Heart left ventricle (tissue), 16 donors: ENCODE data around the gene RBM23. TPM values are rescaled to one million over a fixed set of nuclear protein-coding genes. Genes with fewer than 3 reads are reported as not detected.

ENCODE experiments used
- ATAC-seq, 4 donors: fragments of 200-7000 bp; cut with Tn5 transposase; one replicate each; pipeline ENCODE4 v1.9.1; 2020 to 2022; ENCODE audit warnings: moderate library complexity in 4 of 4, mild to moderate bottlenecking in 3 of 4, moderate number of reproducible peaks in 1 of 4
- DNase-seq, 5 donors: peaks; one replicate each; pipeline ENCODE4 v3.0.0-alpha.2; 2020
- H3K27ac ChIP-seq, 12 donors: fragments of 200-600 bp; sonication (generic) in 4 of 12; one replicate each; pipeline versions ENCODE4 v1.5.0 to v1.8.0; 2016 to 2022; ENCODE audit warnings: mild to moderate bottlenecking in 2 of 12
- H3K27me3 ChIP-seq, 9 donors: fragments of 200-600 bp; sonication (generic) in 2 of 9; one replicate each; pipeline versions ENCODE4 v1.5.1 to v1.8.0; 2016 to 2022; ENCODE audit warnings: mild to moderate bottlenecking in 3 of 9
- H3K36me3 ChIP-seq, 9 donors: fragments of 200-600 bp; sonication (generic) in 2 of 9; one replicate each; pipeline versions ENCODE4 v1.5.0 to v1.8.0; 2018 to 2022; ENCODE audit warnings: mild to moderate bottlenecking in 2 of 9
- H3K4me1 ChIP-seq, 12 donors: fragments of 200-600 bp; sonication (generic) in 4 of 12; one replicate each; pipeline versions ENCODE4 v1.5.0 to v1.8.0; 2016 to 2022; ENCODE audit warnings: mild to moderate bottlenecking in 3 of 12
- H3K4me3 ChIP-seq, 12 donors: fragments of 200-600 bp; sonication (generic) in 4 of 12; one replicate each; pipeline versions ENCODE4 v1.5.0 to v1.8.0; 2017 to 2022; ENCODE audit warnings: mild to moderate bottlenecking in 9 of 12, moderate library complexity in 4 of 12
- H3K9me3 ChIP-seq, 12 donors: fragments of 200-600 bp; sonication (generic) in 4 of 12; one replicate each; pipeline versions ENCODE4 v1.5.0 to v1.8.0; 2016 to 2022; ENCODE audit warnings: mild to moderate bottlenecking in 1 of 12
- POLR2A ChIP-seq, 2 donors: fragments of 450-650 bp; IDR thresholded peaks; one replicate each; pipeline ENCODE4 v1.6.1; 2017; ENCODE audit warnings: antibody characterized with exemption in 2 of 2, mild to moderate bottlenecking in 2 of 2, moderate library complexity in 2 of 2
- whole genome bisulfite sequencing, 4 donors: extraction: QIAGEN DNeasy Blood & Tissue Kit in 2 of 4; methylation state at CpG; one replicate each; pipeline versions ENCODE4 v1.1.5 to v1.1.7; 2013 to 2018; 5-methylcytosine and 5-hydroxymethylcytosine counted together
- intact Hi-C, 10 donors: fragments of 100-400 bp; cut with DNase I; formaldehyde crosslinking; loops; one replicate each; pipeline versions ENCODE4 v1.11.1 to v1.14.2; 2022
- polyA plus RNA-seq, 2 donors: library from polyadenylated mRNA; stranded (reverse); fragments of 200-250 nt; gene quantifications; one replicate each; pipeline ENCODE4 v1.2.3, GENCODE V29; 2013
- total RNA-seq, 9 donors: library from RNA; depleted of rRNA in 2 of 9; stranded (reverse); fragments of >200 nt in 2 of 9; fragmentation: NEBNext Ultra II Directional in 3 of 9; extraction: Animal tissue kit (Norgen Biotek cat#: 25700) in 3 of 9; gene quantifications; one replicate each; pipeline versions ENCODE4 v1.1.0 to v1.2.4, GENCODE V29; 2016 to 2023
- TF ChIP-seq, protein P1 (sequence below), 12 donors: fragments of 200-600 bp; sonication (generic) in 4 of 12; IDR thresholded peaks; one replicate each; pipeline versions ENCODE4 v1.5.0 to v1.8.0; 2018 to 2022; ENCODE audit warnings: antibody characterized with exemption in 12 of 12, mild to moderate bottlenecking in 5 of 12
- donor health status: ischemic (EF 13 %, LVEDD 7.1; RV severe dilation, severe dysfunction).
- donor health status: healthy with polysubstance abuse.
- donor health status: DM: no; HTN: yes; CAD: no.
- donor health status: DM: no; HTN: no; CAD: no.
- donor health status: ischemic (EF 25% LVEDD 6.9; RV normal size, moderate dysfunction).
- donor health status: ischemic (EF 25% LVEDD 5.7; RV mildly dilated, moderate dysfunction).
- donor health status: healthy.
- donor health status: DM: yes; HTN: yes; CAD: no.
- donor health status: ischemic (EF 35%, LVEDD 5.7; RV mildly dilated, moderate dysfunction).
- donor health status: nonischemic (EF 11% LVEDD 7.7; RV severe dilation, severe dysfunction).
- donor health status: DM: yes; HTN: yes; CAD: no.
- donor health status: PGD.
- donor health status: ischemic (EF 29% LVEDD 5.4; RV normal size, mild dysfunction).
- donor health status: nonischemic (EF 23%, LVEDD 6.1; RV moderate dilation, normal function).

Gene RBM23
- total and polyA plus RNA-seq, 11 donors, result 14.8 to 52.7 (median 41.6) TPM

DNA sequence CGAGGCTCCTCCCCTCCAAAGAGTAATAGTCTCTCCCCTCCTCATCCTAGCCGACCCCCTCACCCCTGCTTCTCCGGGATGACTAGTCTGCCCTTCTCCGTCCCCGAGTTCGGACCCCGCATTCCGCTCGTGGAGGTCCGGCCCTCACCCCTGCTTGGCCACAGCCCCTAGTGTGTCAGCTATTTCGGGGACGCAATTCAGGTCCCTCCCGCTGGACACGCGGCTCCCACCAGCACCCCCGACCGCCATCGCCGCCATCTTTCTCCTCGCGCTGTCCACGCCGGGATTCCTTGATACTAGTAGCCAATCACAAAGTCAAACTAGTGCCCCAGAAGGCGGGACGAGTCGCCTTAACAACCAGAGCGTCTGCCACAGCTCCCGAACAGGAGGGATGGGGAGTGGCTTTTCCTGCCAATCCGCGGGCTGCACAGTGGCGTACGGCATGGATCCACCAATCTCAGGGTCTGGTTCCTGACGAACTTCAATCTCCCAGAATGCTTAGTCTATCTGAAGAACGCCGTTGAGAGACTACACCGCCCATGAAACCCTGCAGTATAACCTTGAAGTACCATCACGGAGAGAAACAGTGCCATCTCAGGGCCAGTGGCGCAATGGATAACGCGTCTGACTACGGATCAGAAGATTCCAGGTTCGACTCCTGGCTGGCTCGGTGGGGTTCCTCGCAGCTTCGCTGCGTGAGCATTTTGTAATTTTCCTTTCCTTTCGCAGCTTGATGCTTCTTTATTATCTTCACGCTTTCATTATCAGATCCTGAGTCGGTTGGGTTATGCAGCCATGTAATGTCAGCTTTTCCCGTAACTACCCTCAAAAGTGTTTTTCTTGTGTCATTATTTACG lies 10.4 kb upstream of the RBM23 start, which contains the start of gene PRMT5:
Gene PRMT5 (minus strand): TSS at position 273 of the 857 bp plus-strand sequence. CDS start 15 bp downstream, at position 258.
- peak; percentile 98 to 100 (median 99) for DNase-seq
- intact Hi-C loops, result loop anchor here in 3 of 10 donors (1.0 to 5.0 kb wide), 3 partner anchors 10 to 57 kb away; partner anchors contain the start of genes RBM23 (in 2 of the 3), AJUBA (in 1 of the 3) and LRP10 (in 1 of the 3)

DNA sequence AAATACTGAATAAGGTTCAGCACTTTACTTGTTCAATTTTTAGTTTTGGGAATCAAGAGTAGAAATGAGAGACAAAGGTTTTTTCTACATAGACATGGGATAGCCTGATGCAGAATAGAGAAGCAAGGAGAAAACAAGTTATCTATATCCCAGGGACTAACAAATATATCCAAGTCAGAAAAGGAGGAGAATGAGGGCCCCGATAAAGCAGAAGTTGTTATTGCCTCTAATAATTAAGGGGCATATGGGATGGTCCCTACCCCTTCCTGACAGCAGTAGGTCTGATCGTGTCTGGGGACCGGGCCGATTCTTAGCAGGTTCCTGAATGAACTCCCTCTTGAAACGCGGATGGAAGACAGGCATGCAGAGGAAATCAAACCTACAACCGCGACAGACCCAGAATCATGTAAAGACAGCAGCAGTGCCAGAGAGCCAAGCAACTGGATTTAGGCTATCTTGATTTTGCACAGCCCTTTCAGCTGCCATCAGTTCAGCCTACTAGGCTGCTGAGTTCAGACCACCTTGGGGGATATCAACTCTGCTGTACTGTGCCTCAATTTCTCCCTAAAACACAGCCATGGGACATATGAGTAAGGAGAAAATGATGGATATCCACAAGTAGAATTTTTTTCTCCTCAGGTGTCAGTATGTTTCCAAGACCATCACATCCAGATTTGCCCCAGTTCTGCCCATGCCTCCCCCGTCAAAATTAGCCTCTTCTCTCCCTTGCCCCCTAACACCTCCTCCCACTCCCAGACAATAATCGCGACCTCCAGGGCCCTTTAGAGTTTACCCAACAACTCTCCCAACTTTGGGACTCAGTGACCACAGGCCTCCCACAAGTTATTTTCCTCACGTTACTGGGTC lies 9.5 kb upstream of the RBM23 start:
- Histone ChIP-seq H3K4me1 (peaks cover 0 to 22% (median 13%) of the 10 kb centered on the region in 12 donors), H3K36me3 (peaks cover 0 to 40% (median 34%) of the 10 kb centered on the region in 9 donors), H3K4me3 (peak overlapping the region; percentile 74 to 97 (median 84)), H3K27me3 (no peaks in the 10 kb centered on the region), H3K27ac (peak overlapping the region in 11 of 12 donors; percentile 74 to 94 (median 82)), H3K9me3 (no peaks in the 10 kb centered on the region)
- TF ChIP-seq, protein P1, sequence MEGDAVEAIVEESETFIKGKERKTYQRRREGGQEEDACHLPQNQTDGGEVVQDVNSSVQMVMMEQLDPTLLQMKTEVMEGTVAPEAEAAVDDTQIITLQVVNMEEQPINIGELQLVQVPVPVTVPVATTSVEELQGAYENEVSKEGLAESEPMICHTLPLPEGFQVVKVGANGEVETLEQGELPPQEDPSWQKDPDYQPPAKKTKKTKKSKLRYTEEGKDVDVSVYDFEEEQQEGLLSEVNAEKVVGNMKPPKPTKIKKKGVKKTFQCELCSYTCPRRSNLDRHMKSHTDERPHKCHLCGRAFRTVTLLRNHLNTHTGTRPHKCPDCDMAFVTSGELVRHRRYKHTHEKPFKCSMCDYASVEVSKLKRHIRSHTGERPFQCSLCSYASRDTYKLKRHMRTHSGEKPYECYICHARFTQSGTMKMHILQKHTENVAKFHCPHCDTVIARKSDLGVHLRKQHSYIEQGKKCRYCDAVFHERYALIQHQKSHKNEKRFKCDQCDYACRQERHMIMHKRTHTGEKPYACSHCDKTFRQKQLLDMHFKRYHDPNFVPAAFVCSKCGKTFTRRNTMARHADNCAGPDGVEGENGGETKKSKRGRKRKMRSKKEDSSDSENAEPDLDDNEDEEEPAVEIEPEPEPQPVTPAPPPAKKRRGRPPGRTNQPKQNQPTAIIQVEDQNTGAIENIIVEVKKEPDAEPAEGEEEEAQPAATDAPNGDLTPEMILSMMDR (IDR thresholded peaks at IDR 0.05), result no peak
- TF ChIP-seq POLR2A (IDR thresholded peaks at IDR 0.05), result no peak
- WGBS, 4 donors, result 9 to 16% (median 11%) methylated on average over 12 of the region's 12 CpGs
- ATAC-seq (no peak), DNase-seq (no peak)
- intact Hi-C loops, result loop anchor here in 3 of 10 donors (1.0 to 5.0 kb wide), 3 partner anchors 9 to 56 kb away; partner anchors contain the start of genes RBM23 (in 2 of the 3), AJUBA (in 1 of the 3) and LRP10 (in 1 of the 3)

More for the DNA sequence above, 10.4 kb upstream of the RBM23 start, which contains the start of gene PRMT5:
- Histone ChIP-seq H3K27me3 (no peaks in the 10 kb centered on the region), H3K27ac (peak within 1 kb of the TSS; percentile 51 to 94 (median 83)), H3K4me3 (peak within 1 kb of the TSS; percentile 74 to 97 (median 84)), H3K4me1 (peaks cover 0 to 22% (median 13%) of the 10 kb centered on the region in 12 donors), H3K36me3 (peaks cover 0 to 31% (median 25%) of the 10 kb centered on the region in 9 donors), H3K9me3 (no peaks in the 10 kb centered on the region)
- ATAC-seq, result peak; percentile 97 to 99 (median 98)
- TF ChIP-seq, protein P1 (IDR thresholded peaks at IDR 0.05), result no peak
- TF ChIP-seq POLR2A (IDR thresholded peaks at IDR 0.05), result peak in 1 of 2 donors; percentile 78
- WGBS, 4 donors, result 0 to 1% (median 0%) methylated on average over 39 to 51 of the region's 51 CpGs

DNA sequence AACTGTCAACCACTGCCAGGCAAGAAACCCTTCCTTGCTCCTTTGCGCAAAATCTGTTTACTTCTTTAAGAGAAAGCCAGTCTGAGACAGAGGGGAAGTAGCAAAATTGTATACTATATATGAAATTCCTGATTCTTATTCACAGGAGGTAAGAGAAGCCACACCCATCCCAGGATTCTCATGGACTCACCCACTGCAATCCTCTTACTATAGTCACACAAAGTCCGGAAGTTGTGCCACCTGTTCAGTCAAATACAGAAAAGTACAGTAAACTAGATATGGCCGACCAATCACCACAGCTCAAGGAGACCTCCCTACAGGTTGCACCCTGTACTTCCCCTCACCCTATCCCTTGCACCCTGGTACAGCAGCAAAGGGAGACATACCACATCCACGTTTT lies 7.4 kb upstream of the RBM23 start:
- no peaks in the 10 kb centered on the region for H3K9me3 ChIP-seq
- intact Hi-C loops, result loop anchor here in 1 of 10 donors (5.0 kb wide), 1 partner anchor 54 kb away; the partner anchor contains the start of gene LRP10
- peaks cover 0 to 28% (median 13%) of the 10 kb centered on the region in 12 donors for H3K4me1 ChIP-seq
- H3K4me3 ChIP-seq, result no peak overlapping the region
- 86 to 93% (median 89%) methylated on average over 4 of the region's 4 CpGs for WGBS, 4 donors
- DNase-seq (no peak), ATAC-seq (no peak)
- no peak overlapping the region for H3K27ac ChIP-seq
- peaks cover 0 to 60% (median 54%) of the 10 kb centered on the region in 9 donors for H3K36me3 ChIP-seq
- H3K27me3 ChIP-seq, result no peaks in the 10 kb centered on the region
- TF ChIP-seq, protein P1 (IDR thresholded peaks at IDR 0.05), result no peak
- TF ChIP-seq POLR2A (IDR thresholded peaks at IDR 0.05), result no peak
